AG10803 (cell line): ENCODE measurements around the gene ZFYVE27.

ENCODE experiments used
- DNase-seq: peaks from one replicate; pipeline ENCODE4 v3.0.0; 2010; ENCODE audit warnings: low read depth
- H3K4me3 ChIP-seq: 2 replicates; pipeline ENCODE4 v1.5.1; 2011; ENCODE audit warnings: mild to moderate bottlenecking, low read length, control low read depth
- TF ChIP-seq, protein P1 (sequence below): conservative IDR thresholded peaks from 2 replicates; pipeline ENCODE4 v1.5.1; 2011; ENCODE audit warnings: mild to moderate bottlenecking, low read length, control low read depth, inconsistent platforms

Gene ZFYVE27

DNA sequence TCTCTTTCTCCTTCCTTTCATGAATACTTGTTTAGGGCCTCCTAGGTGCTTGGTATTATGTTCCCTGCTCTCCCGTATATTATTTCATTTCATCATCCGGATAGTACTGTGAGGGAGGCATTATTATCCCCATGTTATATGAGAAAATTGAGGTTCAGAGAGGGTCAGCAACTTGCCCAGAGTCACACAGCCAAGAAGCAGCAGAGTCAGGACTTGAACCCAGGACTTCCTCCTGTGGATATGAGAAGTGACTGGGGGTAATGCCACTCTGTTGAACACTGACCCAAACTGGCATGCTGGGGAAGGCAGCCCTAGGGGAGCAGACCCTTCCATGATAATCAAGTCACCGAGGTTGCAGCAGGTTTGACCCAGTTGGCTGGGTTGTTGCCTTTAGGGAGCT, 43.0 kb downstream of the ZFYVE27 start:
- TF ChIP-seq, protein P1, sequence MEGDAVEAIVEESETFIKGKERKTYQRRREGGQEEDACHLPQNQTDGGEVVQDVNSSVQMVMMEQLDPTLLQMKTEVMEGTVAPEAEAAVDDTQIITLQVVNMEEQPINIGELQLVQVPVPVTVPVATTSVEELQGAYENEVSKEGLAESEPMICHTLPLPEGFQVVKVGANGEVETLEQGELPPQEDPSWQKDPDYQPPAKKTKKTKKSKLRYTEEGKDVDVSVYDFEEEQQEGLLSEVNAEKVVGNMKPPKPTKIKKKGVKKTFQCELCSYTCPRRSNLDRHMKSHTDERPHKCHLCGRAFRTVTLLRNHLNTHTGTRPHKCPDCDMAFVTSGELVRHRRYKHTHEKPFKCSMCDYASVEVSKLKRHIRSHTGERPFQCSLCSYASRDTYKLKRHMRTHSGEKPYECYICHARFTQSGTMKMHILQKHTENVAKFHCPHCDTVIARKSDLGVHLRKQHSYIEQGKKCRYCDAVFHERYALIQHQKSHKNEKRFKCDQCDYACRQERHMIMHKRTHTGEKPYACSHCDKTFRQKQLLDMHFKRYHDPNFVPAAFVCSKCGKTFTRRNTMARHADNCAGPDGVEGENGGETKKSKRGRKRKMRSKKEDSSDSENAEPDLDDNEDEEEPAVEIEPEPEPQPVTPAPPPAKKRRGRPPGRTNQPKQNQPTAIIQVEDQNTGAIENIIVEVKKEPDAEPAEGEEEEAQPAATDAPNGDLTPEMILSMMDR = no peak

DNA sequence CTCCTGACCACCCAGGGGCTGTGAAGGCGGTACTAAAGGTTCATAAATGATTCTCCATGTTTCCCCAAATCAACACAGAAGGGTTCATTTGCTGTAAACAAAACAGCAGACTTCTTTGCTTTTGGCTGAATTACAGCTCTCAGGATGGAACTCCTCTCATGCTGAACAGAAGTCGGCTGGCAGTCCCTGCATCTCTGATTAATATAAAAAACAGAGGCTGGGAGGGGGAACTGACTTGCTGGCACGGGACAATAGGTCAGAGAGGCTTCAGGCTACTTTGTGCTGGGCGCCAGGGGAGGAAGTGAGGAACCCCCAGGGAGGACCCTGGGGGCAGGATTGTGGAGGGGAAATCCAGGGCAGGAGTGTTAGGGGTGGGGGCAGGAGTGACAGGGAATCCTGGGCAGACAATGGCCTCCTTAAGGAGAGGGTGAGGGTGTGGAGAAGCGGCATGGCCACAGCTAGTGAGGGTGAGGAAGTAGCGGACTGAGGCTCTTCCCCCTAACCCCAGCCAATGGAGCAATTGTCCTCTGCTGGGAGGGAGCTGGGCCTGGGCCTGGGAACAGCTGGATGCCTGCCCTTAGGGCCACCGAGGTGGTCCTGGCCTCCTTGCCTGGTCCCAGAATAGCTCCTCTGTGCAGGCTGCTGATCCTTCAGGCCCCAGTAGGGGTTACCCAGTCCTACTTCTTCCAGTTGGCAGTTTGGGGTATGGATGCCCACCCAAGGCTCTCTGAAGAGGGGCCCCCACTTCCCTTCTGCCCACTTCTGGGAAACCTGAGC, 44.1 kb downstream of the ZFYVE27 start:
- no peak for DNase-seq
- H3K4me3 ChIP-seq = no peak overlapping the region
- TF ChIP-seq, protein P1 = no peak

More for the DNA sequence above, 43.0 kb downstream of the ZFYVE27 start:
- no peak overlapping the region for H3K4me3 ChIP-seq
- DNase-seq = no peak

DNA sequence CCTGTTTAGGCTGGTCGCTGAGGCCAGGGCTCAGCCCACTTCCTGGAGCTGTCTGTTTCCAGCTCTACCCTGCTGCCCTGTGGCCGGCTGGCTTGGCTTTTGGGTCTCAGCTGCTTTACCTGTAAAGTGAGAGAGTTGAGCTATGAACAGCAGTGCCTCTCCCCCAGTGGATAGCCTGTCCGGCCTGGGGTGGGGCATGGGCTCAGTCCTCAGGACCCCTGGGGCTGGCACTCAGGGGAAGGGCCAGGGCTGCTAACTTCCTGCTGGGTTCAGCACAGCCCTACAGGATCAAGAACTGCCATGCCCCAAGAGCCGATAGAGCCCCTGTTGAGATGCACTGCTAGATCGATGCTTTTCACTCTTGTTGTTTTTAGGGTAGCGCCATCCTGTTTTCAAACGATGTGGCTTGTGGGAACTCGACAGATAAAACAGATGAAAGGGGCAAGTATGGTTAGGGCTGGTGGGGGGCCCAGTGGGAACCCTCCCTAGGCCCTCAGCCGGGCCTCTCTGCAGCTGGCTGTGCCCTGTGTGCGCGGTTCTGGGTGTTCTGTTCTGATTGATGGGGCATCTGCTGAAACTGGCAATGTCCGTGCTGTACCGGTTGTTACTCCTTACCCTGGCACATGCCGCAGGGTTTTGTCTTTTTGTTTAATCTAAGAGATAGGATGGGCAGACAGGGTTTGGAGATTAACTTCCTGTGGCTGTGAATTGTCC, 44.8 kb downstream of the ZFYVE27 start:
- no peak overlapping the region for H3K4me3 ChIP-seq
- DNase-seq = no peak
- TF ChIP-seq, protein P1 = no peak

DNA sequence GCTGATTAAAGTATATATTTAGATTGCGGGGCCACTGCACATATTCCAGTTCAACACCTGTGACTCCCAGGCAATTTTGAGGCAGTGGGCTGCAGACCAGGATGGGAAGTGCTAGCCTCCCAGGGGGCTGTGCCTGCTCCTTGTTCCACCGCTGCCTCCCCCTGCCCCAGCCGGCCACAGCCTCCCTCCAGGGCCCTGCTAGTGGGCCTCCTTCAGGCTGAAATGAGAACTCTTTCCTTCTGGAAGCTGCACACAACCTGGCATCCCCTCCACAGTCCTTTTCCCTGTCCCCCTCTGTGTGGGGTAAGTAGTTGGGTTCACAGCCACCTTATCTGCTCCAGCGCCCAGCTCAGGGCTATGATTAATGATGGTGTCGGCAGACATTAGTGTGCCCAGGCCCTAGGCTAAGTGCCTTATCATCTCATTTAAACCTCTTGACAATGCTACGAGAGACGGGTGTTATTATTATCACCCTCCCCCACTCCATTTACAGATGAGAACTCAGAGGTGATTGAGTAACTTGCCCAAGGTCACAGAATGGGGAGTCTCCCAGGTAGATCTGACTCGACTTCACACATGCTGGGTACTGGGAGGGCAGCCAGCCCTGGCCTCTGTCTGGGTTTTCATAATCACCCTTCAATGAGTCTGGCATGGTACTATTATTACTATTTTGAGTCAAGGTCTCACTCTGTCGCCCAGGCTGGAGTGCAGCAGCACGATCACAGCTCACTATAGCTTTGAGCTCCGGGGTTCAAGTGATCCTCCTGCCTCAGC, 45.7 kb downstream of the ZFYVE27 start:
- TF ChIP-seq, protein P1 = no peak
- DNase-seq = no peak
- H3K4me3 ChIP-seq = no peak overlapping the region

DNA sequence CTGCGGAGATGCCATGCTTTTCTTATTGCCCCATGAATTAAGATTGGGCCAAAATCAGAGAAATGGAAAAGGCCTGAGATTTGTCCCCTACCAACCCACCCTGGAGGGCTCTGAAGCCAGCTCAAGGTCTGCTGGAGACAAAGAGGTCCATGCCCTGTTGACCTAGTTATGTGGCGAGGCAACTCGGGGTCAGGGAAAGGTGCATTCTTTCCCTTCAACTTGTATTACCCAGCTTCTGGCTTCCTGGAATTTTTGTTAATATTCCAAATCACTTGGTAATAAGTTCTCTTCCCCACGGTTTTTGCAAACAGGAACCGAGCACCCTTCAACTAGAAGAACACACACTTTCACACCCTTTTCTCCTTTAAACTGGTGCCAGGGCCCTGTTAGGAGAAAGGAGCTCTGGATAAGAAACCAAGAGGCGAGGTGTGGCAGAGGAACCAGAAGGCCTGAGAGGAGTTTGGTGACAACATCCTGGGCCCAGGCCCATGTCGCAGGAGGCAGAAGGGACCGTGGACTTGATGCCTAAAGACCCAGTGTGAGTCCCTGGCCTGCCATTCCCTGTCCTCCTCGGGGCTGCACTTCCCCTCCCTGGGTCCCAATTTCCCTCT, 47.4 kb downstream of the ZFYVE27 start:
- H3K4me3 ChIP-seq = no peak overlapping the region
- DNase-seq = peak; percentile 8
- TF ChIP-seq, protein P1 = no peak

DNA sequence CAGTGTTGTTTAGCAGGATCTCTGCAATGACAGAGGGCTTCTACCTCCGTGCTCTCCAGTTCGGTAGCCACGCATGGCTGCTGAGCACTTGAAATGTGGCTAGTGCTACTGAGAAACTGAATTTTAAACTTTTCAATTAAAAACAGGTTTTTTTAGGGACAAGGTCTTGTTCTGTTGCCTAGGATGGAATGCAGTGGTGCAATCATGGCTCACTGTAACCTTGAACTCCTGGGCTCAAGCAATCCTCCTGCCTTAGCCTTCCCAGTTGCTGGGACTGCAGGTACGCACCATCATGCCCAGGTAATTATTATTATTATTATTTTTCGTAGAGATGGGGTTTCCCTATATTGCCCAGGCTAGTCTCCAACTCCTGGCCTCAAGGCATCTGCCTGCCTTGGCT, 48.3 kb downstream of the ZFYVE27 start:
- TF ChIP-seq, protein P1 = no peak
- DNase-seq = no peak
- H3K4me3 ChIP-seq = no peak overlapping the region
